GM21717 (cell line): ENCODE results near the gene OSTF1.

Experiments
- ATAC-seq: cut with Tn5 transposase; IDR thresholded peaks from one replicate; pipeline ENCODE4 v1.9.1; 2021; ENCODE audit warnings: mild to moderate bottlenecking, moderate library complexity; ENCODE audit not compliant: unreplicated experiment

Gene OSTF1

GRCh38 chr9:75117564-75117963, 29.2 kb downstream of the OSTF1 start:
- ATAC-seq: no peak

GRCh38 chr9:75120686-75121085, 32.4 kb downstream of the OSTF1 start:
- ATAC-seq: no peak

- ATAC-seq: no peak
Measured at GRCh38 chr9:75121914-75122558, 33.7 kb downstream of the OSTF1 start.

DNA sequence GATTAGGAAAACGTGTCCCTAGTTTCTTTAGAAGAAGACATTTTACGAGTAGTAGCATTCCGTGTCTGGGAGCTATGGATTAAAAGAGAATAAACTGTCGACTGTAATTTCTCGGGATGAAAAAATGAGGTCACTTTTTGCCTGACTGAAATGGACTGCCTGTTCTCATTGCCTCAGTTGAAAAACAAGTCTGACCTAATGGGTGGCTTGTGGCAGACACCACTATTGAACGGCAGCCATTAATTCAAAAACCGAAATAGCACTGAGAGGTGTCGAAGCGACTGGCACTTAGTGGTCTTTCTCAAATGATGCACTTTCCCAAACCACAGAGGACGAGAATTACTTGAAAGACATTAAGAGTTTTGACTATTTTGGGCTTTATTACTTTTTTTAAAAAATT, 35.4 kb downstream of the OSTF1 start:
- no peak for ATAC-seq

- no peak for ATAC-seq
Measured at GRCh38 chr9:75128535-75128934, 40.2 kb downstream of the OSTF1 start.

DNA sequence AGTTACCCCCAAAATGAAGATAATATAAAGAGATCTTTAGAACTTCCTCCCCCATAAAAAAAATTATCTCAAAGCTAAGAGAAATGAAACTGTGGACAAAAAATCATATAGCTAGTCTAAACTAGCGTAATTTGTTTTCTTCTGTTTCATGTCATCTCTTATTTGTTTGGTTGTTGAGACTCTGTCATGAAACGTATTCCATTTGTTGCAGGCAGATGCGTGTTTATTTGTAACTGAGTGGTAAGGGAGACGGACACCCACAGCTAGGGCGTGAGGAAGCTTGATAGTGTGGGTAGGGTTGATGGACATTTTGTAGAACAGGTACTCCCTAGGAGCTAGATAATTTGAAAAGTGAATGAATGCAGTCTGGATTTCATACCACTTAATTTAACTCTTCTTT, 41.9 kb downstream of the OSTF1 start:
- no peak for ATAC-seq

DNA sequence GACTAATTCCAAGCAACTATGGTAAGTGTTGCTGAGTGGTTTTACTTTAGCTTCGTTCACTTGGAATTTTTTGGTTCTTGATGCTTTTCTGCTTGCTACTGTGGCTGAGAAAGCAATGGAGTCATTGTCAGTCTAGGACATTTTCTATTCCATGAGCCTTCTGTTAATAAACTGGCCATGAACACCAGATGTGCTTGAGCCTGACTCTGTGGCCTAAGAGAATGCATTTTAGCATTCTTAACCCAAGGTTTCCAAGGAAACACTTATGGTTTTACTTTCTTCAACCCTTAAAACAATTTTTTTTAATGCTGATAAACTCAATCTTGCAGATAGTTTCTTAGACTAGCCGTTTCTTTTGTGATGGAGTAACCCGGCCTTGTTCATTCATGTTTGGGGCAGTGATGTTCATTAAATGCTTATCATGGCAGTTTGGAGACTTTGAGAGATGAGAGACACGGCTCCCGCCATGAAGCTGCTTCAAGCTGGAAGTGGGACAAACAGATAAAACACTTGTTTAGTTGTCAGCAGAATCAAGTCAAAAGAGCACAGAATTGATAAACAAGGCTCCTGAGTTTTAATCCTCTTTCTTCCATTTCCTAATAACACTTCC, 42.4 kb downstream of the OSTF1 start:
- ATAC-seq: no peak

DNA sequence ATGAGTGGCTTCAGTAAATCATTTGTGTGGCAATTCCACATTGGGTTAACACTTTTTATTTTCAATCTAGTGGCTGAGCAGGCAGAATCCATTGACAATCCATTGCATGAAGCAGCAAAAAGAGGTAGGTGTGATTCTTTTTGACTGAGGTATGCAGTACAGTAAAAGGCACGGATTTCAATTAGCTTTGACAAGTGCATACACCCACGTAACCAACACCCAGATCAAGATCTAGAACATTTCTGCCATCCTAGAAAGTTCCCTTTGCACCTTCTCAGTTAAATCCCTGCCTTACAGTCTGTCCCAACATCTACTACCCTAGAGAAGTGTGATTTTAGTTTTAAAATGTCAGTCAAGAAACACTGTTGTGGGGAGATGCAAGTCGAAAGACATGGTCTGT, 43.4 kb downstream of the OSTF1 start:
- no peak for ATAC-seq

GRCh38 chr9:75132244-75132643, 43.9 kb downstream of the OSTF1 start:
- no peak for ATAC-seq

DNA sequence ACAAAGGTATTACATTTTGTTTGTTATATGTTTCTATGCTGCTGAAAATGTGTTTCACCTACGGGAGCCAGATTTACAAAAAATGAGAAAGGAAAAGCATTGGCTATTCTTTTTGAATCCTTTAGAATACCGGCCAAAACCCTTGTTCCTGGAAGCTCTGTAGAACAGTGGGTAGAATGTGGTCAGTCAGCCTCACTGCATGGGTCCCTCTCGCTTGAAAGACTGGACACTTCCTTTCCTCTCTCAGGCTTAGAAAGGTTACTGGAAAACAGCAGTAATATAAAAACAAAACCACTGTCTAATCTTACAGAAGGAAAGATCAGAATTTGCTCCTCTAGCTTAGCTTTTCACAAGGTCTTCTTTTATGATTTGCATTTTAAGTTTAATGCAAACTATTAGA, 45.1 kb downstream of the OSTF1 start:
- ATAC-seq: no peak

DNA sequence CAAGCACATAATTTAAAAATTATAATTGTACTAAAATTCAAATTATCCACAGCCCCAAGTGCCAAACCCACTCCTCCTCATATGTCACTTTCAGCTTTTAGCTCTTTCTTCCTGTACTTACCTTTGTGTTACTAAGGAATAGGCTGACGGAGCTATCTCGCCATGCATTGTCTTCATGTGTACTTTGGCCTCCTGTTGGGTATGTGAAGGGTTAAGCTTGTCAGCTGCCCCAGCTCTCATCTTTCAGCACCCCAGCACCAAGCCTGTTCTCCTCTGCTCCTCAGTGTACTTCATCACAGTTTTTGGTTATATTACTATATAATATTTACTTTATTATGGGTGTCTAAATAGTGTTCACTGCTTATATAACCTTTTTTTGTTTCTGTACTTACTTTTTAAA, 46.2 kb downstream of the OSTF1 start:
- no peak for ATAC-seq

GRCh38 chr9:75138260-75139040, 50.1 kb downstream of the OSTF1 start:
- no peak for ATAC-seq

- no peak for ATAC-seq
Measured at GRCh38 chr9:75139201-75139600, 50.9 kb downstream of the OSTF1 start.

- ATAC-seq: no peak
Measured at GRCh38 chr9:75140261-75140660, 51.9 kb downstream of the OSTF1 start.

- no peak for ATAC-seq
Measured at GRCh38 chr9:75142202-75142601, 53.9 kb downstream of the OSTF1 start.

- ATAC-seq: no peak
Measured at GRCh38 chr9:75146229-75146628, 57.9 kb downstream of the OSTF1 start.

GRCh38 chr9:75147638-75148037, 59.3 kb downstream of the OSTF1 start:
- ATAC-seq: no peak

GRCh38 chr9:75148561-75148960, 60.2 kb downstream of the OSTF1 start:
- no peak for ATAC-seq

- ATAC-seq: no peak
Measured at GRCh38 chr9:75149841-75150241, 61.5 kb downstream of the OSTF1 start.

- ATAC-seq: no peak
Measured at GRCh38 chr9:75150512-75150911, 62.2 kb downstream of the OSTF1 start.

DNA sequence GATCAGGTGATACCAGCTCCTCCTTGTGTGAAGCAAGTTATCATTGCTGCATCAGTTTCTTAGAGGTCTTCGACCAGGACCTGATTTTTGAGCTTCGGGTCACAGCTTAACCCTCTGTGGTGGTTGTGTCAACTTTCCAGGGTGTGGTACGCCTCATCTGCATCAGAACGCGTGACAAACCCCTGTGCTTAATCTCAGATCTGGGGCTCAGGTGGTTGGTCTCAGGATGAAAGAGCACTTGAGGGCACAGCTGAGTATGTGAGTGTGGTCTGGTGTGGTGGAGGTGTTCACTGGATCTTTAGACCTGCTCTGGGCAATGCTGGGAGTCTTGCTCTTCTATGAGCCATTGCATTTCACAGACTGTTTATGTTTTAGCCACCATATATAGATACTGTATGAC, 64.1 kb downstream of the OSTF1 start:
- ATAC-seq: no peak

DNA sequence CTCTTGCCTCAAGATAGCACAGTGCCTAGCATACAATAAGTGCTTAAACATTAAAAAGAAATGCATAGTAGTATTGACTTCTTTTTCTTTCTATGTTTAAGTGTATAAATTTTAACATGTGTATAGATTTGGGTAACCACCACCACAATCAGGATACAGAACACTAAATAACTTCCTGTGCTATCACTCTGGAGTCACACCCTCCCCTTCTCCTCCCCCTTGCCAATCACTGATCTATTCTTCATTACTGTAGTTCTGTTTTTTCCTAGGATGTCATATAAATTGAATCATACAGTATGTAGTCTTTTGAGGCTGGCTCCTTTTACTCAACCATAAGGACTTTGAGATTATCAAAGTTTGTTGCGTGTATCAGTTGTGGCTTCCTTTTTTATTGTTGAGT, 68.5 kb downstream of the OSTF1 start:
- ATAC-seq: no peak
